HG02610 (cell line): ENCODE data around the gene CDK17.
"Not testable (repeated sequence)": the region's sequence is repeated elsewhere in the genome, so short reads cannot be mapped to it uniquely, and the experiment has no call there.

Source experiments
- ATAC-seq: cut with Tn5 transposase; IDR thresholded peaks from one replicate; pipeline ENCODE4 v1.9.1; 2021; ENCODE audit warnings: mild to moderate bottlenecking, moderate library complexity; ENCODE audit not compliant: unreplicated experiment

Gene CDK17

DNA sequence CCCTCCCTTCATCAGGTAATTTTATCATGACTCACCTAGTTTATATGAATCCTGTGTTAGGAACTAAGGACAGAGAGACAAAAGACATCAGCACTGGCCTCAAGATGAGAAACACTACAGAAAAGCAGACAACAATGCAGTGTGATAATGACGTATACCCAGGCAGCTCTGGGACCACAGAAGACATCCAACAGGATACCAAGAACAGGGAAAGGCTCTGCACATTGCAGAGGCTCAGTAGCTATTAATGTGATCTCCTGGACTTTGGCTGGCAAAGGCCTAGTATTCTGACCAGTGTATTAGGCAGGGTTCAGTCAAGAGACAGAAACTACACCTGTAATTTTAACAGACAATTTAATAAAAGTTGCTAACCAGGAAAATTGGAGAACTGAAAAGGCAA, 39.7 kb downstream of the CDK17 start:
- ATAC-seq, result no peak

- ATAC-seq, result no peak
Observed at GRCh38 chr12:96359328-96359727, 40.9 kb downstream of the CDK17 start.

DNA sequence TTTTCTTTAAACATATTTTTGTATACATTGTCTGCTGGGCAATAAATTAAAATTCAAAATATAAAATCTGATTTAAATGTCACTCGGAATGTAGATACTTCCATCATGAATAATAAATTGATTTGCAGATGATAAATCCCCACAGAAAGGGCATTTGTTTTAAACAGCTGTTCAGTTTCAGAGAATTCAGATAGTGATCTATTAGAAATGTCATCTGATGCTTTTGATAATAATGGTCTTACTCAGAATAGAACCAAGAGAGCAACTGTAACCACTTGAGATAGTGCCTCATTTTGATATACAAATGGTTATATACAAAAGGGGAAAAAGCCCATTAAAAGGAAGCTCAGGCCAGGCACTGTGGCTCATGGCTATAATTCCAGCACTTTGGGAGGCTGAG, 43.4 kb downstream of the CDK17 start:
- no peak for ATAC-seq

- ATAC-seq, result no peak
Observed at GRCh38 chr12:96354844-96355534, 45.2 kb downstream of the CDK17 start.

GRCh38 chr12:96354326-96354725, 45.9 kb downstream of the CDK17 start:
- no peak for ATAC-seq

DNA sequence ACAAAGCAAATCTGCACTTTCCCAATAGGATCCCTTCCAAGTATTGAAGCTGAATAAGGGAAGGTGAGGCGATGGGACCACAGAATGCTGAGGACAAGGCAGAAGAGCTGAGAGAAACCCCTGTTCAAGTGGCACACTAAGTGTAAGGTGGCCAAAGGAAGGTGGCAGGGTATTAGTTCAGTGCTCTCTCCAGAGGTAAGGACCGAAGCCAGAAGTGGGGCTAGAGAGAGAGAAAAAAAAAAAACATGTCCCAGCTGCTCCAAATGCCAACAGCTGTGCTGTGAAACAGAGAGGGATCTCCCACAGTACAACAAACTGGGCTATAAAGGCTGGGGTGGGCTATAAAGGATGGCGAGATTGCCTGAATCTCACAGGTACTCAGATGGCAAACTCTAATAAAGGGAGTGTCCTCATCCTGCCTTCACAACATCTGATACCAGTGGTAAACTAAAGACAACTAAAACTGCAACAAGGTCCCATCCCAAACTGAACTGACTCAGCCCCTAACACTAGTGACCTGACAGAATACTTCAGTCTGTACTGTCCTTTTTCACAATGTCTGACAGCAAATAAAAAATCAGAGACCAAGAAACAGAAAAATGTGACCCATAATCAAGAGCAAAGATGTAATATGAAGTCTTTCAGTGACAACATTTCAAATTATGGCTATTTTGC, 47.9 kb downstream of the CDK17 start:
- peak; percentile 53 for ATAC-seq

GRCh38 chr12:96350982-96351381, 49.3 kb downstream of the CDK17 start:
- ATAC-seq, result peak; percentile 67

DNA sequence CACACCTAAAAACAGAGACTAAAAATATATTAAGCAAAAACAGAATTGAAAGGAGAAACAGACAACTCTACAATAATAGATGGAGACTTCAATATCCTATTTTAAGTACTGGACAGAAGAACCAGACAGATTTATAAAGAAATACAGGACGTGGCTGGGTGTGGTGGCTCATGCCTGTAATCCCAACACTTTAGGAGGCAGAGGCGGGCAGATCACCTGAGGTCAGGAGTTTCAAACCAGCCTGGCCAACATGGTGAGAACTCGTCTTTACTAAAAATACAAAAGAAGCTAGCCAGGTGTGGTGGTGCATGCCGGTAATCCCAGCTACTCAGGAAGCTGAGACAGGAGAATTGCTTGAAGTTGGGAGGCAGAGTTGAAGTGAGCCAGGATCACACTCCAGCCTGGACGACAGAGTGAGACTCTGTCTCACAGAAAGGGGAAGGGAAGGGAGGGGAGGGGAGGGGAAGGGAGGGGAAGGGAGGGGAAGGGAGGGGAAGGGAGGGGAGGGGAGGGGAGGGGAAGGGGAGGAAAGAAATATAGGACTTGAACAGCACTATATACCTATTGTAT, 53.0 kb downstream of the CDK17 start:
- no peak for ATAC-seq

DNA sequence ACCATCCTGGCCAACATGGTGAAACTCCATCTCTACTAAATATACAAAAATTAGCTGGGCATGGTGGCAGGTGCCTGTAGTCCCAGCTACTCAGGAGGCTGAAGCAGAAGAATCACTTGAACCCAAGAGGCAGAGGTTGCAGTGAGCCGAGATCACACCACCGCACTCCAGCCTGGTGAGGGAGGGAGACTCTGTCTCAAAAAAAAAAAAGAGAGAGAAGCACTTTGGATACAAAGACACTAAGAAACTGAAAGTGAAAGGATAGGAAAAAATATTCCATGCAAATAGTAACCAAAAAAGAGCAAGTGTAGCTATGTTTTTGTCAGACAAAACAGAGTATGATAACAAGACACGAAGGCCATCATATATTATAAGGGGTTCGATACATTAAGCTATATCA, 53.5 kb downstream of the CDK17 start:
- not testable (repeated sequence) for ATAC-seq

GRCh38 chr12:96344124-96344695, 56.0 kb downstream of the CDK17 start:
- no peak for ATAC-seq

GRCh38 chr12:96343347-96343954, 56.8 kb downstream of the CDK17 start:
- peak; percentile 83 for ATAC-seq

DNA sequence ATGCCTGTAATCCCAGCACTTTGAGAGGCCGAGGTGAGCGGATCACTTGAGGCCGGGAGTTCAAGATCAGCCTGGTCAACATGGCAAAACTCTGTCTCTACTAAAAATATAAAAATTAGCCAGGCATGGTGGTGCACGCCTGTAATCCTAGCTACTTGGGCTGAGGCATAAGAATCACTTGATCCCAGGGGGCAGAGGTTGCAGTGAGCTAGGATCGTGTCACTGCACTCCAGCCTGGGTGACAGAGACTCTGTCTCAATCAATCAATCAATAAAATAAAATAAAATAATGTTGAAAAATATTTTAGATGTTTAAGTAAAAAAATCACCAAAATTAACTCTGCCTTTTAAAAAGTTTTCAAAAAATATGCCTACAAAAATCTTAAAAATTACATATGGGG, 60.6 kb downstream of the CDK17 start:
- not testable (repeated sequence) for ATAC-seq

DNA sequence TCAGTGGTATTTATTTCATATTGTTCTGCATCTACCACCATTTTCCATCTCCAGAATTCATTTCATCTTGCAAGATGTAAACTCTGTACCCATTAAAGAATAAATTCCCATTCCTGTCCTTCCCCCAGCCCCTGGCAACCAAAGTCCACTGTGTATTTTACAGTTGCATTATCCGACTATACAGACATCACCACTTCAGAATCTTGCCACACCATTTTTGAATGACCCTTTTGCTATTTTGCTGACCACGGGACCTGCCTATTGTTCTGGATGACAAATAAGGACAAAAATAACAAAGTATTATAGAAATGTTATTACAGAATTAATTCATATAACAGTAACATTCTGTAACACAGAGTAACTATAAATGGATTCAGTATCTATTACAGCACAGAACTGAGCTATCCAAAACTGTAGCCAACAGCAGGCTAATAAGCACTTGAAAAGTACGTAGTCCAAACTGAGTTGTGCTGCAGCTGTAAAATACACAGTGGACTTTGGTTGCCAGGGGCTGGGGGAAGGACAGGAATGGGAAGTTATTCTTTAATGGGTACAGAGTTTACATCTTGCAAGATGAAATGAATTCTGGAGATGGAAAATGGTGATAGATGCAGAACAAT, 61.3 kb downstream of the CDK17 start:
- no peak for ATAC-seq

DNA sequence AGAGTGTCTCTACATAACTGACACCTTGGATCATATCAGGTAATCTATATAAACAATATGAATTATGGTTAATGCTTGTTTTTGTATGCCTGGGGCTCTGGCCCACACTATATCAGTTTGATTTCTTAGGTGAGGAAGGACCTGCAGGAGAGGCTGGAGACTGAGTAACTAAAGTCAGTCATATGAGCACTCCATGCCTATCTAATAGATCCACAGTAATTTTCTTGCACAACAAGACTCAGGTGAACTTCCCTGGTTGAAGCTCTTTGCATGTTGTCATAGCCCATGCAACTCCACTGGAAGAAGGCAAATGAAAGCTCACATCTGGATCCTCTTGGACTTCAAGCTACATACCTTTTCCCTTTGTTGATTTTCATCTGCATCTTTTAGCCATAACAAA, 62.3 kb downstream of the CDK17 start:
- no peak for ATAC-seq

DNA sequence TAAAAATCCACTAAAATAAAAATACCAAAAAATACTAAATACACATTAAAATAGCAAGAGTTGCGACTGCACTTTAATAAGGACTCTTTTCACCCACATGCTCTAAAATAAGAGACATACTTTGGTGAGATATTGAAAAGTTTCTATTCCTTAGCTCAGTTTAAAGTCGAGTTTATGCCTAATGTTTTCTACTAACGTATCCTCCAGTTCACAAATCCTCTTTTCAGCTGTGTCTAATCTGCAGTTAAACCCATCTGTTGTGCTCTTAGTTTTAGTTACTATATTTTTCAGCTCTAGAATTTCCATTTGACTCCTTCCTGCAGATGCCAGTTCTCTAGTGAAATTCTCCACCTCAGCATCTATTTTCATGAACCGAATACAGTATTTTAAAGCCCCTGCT, 63.8 kb downstream of the CDK17 start:
- no peak for ATAC-seq

- ATAC-seq, result peak; percentile 88
Observed at GRCh38 chr12:96335270-96335669, 65.0 kb downstream of the CDK17 start.

DNA sequence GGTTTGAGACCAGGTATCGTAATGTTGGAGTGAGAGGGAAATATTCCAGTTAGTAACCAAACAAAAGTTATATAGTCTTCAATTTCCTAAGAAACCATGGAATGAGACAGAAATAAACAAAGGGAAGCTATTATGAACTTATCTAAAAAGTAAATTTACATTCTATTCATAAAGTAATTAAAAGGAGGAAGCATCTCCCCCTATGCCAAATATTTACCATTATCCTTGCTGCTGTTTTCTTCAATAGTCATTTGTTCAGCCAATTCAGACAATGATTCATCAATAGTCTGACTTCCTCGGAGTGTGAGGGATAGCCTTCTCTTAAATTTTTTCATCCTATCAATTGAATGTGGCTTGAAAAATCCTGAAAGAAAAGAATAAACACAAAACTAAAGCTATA, 65.7 kb downstream of the CDK17 start:
- ATAC-seq, result no peak

DNA sequence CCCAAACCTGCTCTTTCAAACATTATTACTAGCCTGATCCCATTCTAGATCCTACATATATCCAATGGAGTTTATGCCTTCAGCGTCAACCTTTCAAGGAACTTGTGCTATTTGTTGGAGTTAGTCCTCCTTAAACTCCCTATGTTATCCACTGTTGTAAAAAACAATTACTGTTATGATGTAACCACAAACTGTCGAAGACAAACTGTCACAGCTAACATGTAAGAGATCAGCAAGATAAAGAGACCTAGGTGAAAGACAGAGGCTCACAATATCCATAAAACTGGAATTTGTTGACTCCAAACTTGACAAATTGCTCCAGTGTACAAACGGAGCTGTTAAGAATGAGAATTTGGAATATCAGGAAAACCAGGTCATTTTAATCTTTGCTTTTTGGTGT, 70.7 kb downstream of the CDK17 start:
- ATAC-seq, result no peak

DNA sequence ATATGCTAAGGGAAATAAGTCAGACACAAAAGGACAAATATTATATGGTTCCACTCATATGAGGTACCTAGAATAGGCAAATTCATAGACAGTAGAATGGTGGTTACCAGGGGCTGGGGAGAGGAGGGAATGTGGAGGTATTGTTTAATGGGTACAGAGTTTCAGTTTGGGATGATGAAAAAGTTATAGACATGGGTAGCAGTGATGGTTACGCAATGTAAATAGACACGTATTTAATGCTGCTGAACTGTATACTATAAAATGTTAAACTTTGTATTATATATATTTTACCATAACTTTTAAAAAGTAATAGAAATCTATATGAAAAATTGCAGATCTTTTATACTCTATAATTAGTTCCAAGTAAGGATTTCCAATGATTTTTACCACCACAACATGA, 71.2 kb downstream of the CDK17 start:
- no peak for ATAC-seq

DNA sequence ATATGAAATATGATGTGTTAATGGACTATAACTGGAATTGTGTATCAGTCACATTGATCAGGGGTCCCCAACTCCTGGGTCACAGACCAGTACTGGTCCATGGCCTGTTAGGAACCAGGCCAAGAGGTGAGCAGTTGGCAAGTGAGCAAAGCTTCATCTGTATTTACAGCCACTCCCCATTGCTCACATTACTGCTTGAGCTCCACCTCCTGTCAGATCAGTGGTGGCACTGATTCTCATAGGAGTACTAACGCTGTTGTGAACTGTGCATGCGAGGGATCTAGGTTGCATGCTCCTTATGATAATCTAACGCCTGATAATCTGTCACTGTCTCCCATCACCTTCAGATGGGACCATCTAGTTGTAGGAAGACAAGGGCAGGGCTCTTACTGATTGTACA, 72.3 kb downstream of the CDK17 start:
- peak; percentile 19 for ATAC-seq

DNA sequence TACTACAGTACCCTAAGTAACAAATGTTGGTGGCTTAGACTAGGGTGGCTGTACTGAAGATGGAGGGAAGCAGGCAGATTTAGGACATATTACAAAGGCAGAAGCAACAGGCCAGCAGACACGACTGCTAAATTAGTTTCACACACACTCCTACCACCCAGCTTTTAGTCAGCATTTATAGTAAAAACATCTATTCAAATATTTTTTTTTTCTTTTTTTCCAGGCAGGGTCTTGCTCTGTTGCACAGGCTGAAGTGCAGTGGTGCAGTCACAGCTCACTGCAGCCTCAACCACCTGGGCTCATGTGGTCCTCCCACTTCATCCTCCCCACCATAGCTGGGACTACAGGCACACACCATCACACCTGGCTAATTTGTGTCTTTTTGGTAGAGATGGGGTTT, 72.9 kb downstream of the CDK17 start:
- ATAC-seq, result peak; percentile 82
